Esophagus mucosa (tissue), 1 donor: Measurements from ENCODE around the gene LRRC1. TPM values are rescaled to one million over a fixed set of nuclear protein-coding genes. Genes with fewer than 3 reads are reported as not detected.
"Not testable (repeated sequence)": the region's sequence is repeated elsewhere in the genome, so short reads cannot be mapped to it uniquely, and the experiment has no call there.

Experiments
- ATAC-seq: fragments of 200-7000 bp; cut with Tn5 transposase; one replicate; pipeline ENCODE4 v1.9.1; 2020
- total RNA-seq: library from RNA; stranded (reverse); gene quantifications from one replicate; pipeline ENCODE4 v1.2.4, GENCODE V29; 2023
- donor health status: DM: yes; HTN: yes; CAD: no.

LRRC1 gene
- 21.9 TPM for total RNA-seq

- peak; percentile 86 for ATAC-seq
Measured at GRCh38 chr6:53794720-53795339, at the start of gene LRRC1. Gene LRRC1, plus strand, starts transcription at chr6:53795005. Its CDS starts 252 bp downstream, at chr6:53795257.

- ATAC-seq = peak; percentile 92
Measured at GRCh38 chr6:53746442-53747103, 48.2 kb upstream of the LRRC1 start.

- no peak for ATAC-seq
Measured at GRCh38 chr6:53750052-53750650, 44.7 kb upstream of the LRRC1 start.

GRCh38 chr6:53751417-53751816, 43.4 kb upstream of the LRRC1 start:
- ATAC-seq = no peak

- peak; percentile 80 for ATAC-seq
Measured at GRCh38 chr6:53752440-53752839, 42.4 kb upstream of the LRRC1 start.

- peak; percentile 81 for ATAC-seq
Measured at GRCh38 chr6:53752856-53753255, 41.9 kb upstream of the LRRC1 start.

- no peak for ATAC-seq
Measured at GRCh38 chr6:53754330-53754729, 40.5 kb upstream of the LRRC1 start.

GRCh38 chr6:53756396-53756795, 38.4 kb upstream of the LRRC1 start:
- ATAC-seq = no peak

- ATAC-seq = no peak
Measured at GRCh38 chr6:53758496-53758895, 36.3 kb upstream of the LRRC1 start.

GRCh38 chr6:53761036-53761435, 33.8 kb upstream of the LRRC1 start:
- no peak for ATAC-seq

GRCh38 chr6:53765270-53765669, 29.5 kb upstream of the LRRC1 start:
- peak; percentile 22 for ATAC-seq

- no peak for ATAC-seq
Measured at GRCh38 chr6:53766930-53767329, 27.9 kb upstream of the LRRC1 start.

- ATAC-seq = no peak
Measured at GRCh38 chr6:53767941-53768340, 26.9 kb upstream of the LRRC1 start.

- ATAC-seq = no peak
Measured at GRCh38 chr6:53768636-53769035, 26.2 kb upstream of the LRRC1 start.

- ATAC-seq = peak; percentile 55
Measured at GRCh38 chr6:53770780-53771249, 24.0 kb upstream of the LRRC1 start.

GRCh38 chr6:53771785-53772624, 22.8 kb upstream of the LRRC1 start:
- peak; percentile 50 for ATAC-seq

- no peak for ATAC-seq
Measured at GRCh38 chr6:53773044-53773696, 21.6 kb upstream of the LRRC1 start.

- not testable (repeated sequence) for ATAC-seq
Measured at GRCh38 chr6:53776152-53776551, 18.7 kb upstream of the LRRC1 start.

- ATAC-seq = not testable (repeated sequence)
Measured at GRCh38 chr6:53784991-53785390, 9.8 kb upstream of the LRRC1 start.

GRCh38 chr6:53786832-53787231, 8.0 kb upstream of the LRRC1 start:
- ATAC-seq = no peak

GRCh38 chr6:53790886-53791285, 3.9 kb upstream of the LRRC1 start:
- no peak for ATAC-seq

GRCh38 chr6:53792016-53792415, 2.8 kb upstream of the LRRC1 start:
- ATAC-seq = no peak

GRCh38 chr6:53792973-53793317, 1.9 kb upstream of the LRRC1 start:
- ATAC-seq = no peak
